Measurements from ENCODE around the gene PIP5K1C. TPM values are rescaled to one million over a fixed set of nuclear protein-coding genes. Genes with fewer than 3 reads are reported as not detected.

The PIP5K1C gene
- total and polyA plus RNA-seq, 10 of the 15 experiments (the other 5 are each of a cell fraction or from before 2014, with no cell fraction given): 0.39 to 19.6 (median 5.3) TPM

DNA sequence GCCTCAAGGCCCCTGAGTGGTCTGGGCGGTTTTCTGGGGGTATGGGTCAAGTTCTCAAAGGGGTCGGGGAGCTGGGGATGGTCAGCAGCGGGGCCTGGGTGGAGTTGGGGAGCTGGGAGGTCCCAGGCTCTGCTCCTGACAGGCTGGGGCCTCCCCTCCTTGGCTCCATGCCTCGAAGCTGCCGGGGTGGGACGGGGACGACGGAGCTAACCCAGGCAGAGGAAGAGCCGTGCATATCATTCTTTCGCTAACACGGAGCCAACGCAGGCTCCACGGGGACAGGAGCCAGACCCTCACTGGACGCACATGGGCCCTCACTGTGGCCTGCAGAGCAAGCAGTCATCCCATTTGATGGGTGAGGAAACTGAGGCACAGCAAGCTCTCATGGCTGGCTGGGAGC lies 47.8 kb downstream of the PIP5K1C start (continued):
- TF ChIP-seq JUND (IDR thresholded peaks at IDR 0.05; ENCODE audit: low read depth, low read length): no peak

DNA sequence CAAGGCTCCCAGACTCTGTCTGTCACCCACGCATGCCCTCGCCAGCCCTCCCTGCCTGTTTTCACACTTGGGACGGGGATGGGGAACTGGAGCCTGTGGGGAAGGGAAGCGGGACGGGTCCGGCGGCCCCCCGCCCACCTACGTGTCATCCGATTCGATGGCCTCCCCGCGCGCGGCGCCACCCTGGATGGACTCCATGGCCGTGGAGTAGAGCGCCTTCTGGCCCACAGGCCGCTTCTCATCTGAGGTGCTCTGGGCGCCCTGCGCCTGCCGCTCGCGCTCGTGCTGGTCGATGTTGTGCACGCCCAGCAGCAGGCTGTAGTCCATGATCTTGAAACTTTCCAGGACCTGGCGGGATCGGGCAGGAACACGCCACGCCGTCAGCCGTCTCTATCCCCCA lies 48.6 kb downstream of the PIP5K1C start:
- Histone ChIP-seq H3K27ac (ENCODE audit: control insufficient read depth, insufficient read depth) (no peak overlapping the region), H4K20me1 (ENCODE audit: control insufficient read depth, insufficient read depth) (no peaks in the 10 kb centered on the region), H3K79me2 (ENCODE audit: control insufficient read depth, insufficient read depth, low read length) (no peaks in the 10 kb centered on the region), H3K4me3 (no peak overlapping the region), H3K9ac (ENCODE audit: control insufficient read depth, insufficient read depth, low read length) (no peak overlapping the region), H2AFZ (ENCODE audit: control insufficient read depth, low read depth, low read length) (no peak overlapping the region), H3K4me1 (ENCODE audit: control insufficient read depth, insufficient read depth, low read length) (no peaks in the 10 kb centered on the region), H3K9me3 (replicated peaks; ENCODE audit: control insufficient read depth, insufficient read depth, low read length) (no peaks in the 10 kb centered on the region), H3K4me2 (ENCODE audit: control insufficient read depth, insufficient read depth) (no peak overlapping the region), H3K27me3 (replicated peaks in 1 of 2; ENCODE audit: control insufficient read depth in 2 of 2, insufficient read depth in 2 of 2, low read length in 1 of 2) (no peaks in the 10 kb centered on the region), H3K36me3 (ENCODE audit: control insufficient read depth in 2 of 2, insufficient read depth in 2 of 2, low read length in 1 of 2) (peaks cover 0 to 3% of the 10 kb centered on the region in 2 experiments; a peak in 1 of 4 replicates)
- in situ Hi-C loops (cut with MboI) (no loop called here), intact Hi-C loops (cut with micrococcal nuclease; ENCODE audit: unreplicated experiment) (no loop called here)
- FAIRE-seq: no peak
- ATAC-seq: no peak
- CTCF ChIA-PET: no interaction called here
- TF ChIP-seq NBN (IDR thresholded peaks at IDR 0.05): no peak
- TF ChIP-seq EZH2 (IDR thresholded peaks at IDR 0.05; ENCODE audit: borderline replicate concordance, control insufficient read depth, low read depth, low read length): no peak
- TF ChIP-seq, protein P1, sequence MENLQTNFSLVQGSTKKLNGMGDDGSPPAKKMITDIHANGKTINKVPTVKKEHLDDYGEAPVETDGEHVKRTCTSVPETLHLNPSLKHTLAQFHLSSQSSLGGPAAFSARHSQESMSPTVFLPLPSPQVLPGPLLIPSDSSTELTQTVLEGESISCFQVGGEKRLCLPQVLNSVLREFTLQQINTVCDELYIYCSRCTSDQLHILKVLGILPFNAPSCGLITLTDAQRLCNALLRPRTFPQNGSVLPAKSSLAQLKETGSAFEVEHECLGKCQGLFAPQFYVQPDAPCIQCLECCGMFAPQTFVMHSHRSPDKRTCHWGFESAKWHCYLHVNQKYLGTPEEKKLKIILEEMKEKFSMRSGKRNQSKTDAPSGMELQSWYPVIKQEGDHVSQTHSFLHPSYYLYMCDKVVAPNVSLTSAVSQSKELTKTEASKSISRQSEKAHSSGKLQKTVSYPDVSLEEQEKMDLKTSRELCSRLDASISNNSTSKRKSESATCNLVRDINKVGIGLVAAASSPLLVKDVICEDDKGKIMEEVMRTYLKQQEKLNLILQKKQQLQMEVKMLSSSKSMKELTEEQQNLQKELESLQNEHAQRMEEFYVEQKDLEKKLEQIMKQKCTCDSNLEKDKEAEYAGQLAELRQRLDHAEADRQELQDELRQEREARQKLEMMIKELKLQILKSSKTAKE (IDR thresholded peaks at IDR 0.05; ENCODE audit: low read depth, poor library complexity, severe bottlenecking): no peak
- no peak for TF ChIP-seq CBX3 (IDR thresholded peaks at IDR 0.05; ENCODE audit: borderline replicate concordance, low read depth)
- TF ChIP-seq RFX5 (IDR thresholded peaks at IDR 0.05; ENCODE audit: low read depth, low read length): no peak
- TF ChIP-seq, protein P2, sequence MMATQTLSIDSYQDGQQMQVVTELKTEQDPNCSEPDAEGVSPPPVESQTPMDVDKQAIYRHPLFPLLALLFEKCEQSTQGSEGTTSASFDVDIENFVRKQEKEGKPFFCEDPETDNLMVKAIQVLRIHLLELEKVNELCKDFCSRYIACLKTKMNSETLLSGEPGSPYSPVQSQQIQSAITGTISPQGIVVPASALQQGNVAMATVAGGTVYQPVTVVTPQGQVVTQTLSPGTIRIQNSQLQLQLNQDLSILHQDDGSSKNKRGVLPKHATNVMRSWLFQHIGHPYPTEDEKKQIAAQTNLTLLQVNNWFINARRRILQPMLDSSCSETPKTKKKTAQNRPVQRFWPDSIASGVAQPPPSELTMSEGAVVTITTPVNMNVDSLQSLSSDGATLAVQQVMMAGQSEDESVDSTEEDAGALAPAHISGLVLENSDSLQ (IDR thresholded peaks at IDR 0.05): no peak
- TF ChIP-seq YY1 (IDR thresholded peaks at IDR 0.05; ENCODE audit: low read depth, low read length): no peak
- TF ChIP-seq, protein P3, sequence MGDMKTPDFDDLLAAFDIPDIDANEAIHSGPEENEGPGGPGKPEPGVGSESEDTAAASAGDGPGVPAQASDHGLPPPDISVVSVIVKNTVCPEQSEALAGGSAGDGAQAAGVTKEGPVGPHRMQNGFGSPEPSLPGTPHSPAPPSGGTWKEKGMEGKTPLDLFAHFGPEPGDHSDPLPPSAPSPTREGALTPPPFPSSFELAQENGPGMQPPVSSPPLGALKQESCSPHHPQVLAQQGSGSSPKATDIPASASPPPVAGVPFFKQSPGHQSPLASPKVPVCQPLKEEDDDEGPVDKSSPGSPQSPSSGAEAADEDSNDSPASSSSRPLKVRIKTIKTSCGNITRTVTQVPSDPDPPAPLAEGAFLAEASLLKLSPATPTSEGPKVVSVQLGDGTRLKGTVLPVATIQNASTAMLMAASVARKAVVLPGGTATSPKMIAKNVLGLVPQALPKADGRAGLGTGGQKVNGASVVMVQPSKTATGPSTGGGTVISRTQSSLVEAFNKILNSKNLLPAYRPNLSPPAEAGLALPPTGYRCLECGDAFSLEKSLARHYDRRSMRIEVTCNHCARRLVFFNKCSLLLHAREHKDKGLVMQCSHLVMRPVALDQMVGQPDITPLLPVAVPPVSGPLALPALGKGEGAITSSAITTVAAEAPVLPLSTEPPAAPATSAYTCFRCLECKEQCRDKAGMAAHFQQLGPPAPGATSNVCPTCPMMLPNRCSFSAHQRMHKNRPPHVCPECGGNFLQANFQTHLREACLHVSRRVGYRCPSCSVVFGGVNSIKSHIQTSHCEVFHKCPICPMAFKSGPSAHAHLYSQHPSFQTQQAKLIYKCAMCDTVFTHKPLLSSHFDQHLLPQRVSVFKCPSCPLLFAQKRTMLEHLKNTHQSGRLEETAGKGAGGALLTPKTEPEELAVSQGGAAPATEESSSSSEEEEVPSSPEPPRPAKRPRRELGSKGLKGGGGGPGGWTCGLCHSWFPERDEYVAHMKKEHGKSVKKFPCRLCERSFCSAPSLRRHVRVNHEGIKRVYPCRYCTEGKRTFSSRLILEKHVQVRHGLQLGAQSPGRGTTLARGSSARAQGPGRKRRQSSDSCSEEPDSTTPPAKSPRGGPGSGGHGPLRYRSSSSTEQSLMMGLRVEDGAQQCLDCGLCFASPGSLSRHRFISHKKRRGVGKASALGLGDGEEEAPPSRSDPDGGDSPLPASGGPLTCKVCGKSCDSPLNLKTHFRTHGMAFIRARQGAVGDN (IDR thresholded peaks at IDR 0.05): no peak
- TF ChIP-seq SIX5 (IDR thresholded peaks at IDR 0.05; ENCODE audit: low read depth, low read length, severe bottlenecking): no peak
- TF ChIP-seq GATAD2B (conservative IDR thresholded peaks at IDR 0.05; ENCODE audit: low read depth): no peak
- TF ChIP-seq CREB1 (IDR thresholded peaks at IDR 0.05; ENCODE audit: low read depth): no peak
- no peak for TF ChIP-seq YBX1 (IDR thresholded peaks at IDR 0.05)
- no peak for TF ChIP-seq MTA3 (IDR thresholded peaks at IDR 0.05; ENCODE audit: borderline replicate concordance, low read length)
- POLR2A ChIA-PET: no interaction called here
- SMC1A ChIA-PET (ENCODE audit: uncharacterized antibody, unreplicated experiment): no interaction called here
- no peak for DNase-seq (ENCODE audit: low read depth, low spot score)
- 97% methylated on average over 30 of the region's 33 CpGs for WGBS (ENCODE audit: insufficient coverage, insufficient replicate concordance, low lambda C conversion rate, missing lambda C conversion rate)
- BruUV-seq (replicated peaks): no TSS peak
- RAD21 ChIA-PET (ENCODE audit: unreplicated experiment): no interaction called here
